Kidney (tissue), 14 donors: ENCODE results near the gene RNF144B. TPM values are rescaled to one million over a fixed set of nuclear protein-coding genes. Genes with fewer than 3 reads are reported as not detected.

Experiments
- DNase-seq, 5 donors: peaks; one replicate each; pipeline ENCODE4 v3.0.0-alpha.2; 2013 to 2020
- FAIRE-seq: peaks from 2 replicates; lab custom pipeline; 2012; peaks lifted over from hg19 to GRCh38; lab: Jason Lieb, UNC
- H3K27ac ChIP-seq, 2 donors: one replicate each; pipeline ENCODE4 v1.7.0; 2013; ENCODE audit warnings: low read depth in 2 of 2, low read length in 2 of 2, inconsistent platforms in 1 of 2
- H3K27me3 ChIP-seq: one replicate; pipeline ENCODE4 v1.7.1; 2013; ENCODE audit warnings: low read length, inconsistent platforms; ENCODE audit not compliant: control insufficient read depth, insufficient read depth
- H3K36me3 ChIP-seq, 3 donors: one replicate each; pipeline versions ENCODE4 v1.7.0 to v1.7.1; 2013; ENCODE audit warnings: low read length in 3 of 3, control low read depth in 1 of 3, inconsistent platforms in 1 of 3; ENCODE audit not compliant: insufficient read depth in 3 of 3, control insufficient read depth in 2 of 3
- H3K4me1 ChIP-seq, 3 donors: one replicate each; pipeline versions ENCODE4 v1.7.0 to v1.7.1; 2013; ENCODE audit warnings: low read length in 3 of 3, inconsistent platforms in 1 of 3, low read depth in 1 of 3; ENCODE audit not compliant: control insufficient read depth in 2 of 3, insufficient read depth in 2 of 3
- H3K4me3 ChIP-seq, 3 donors: one replicate each; pipeline versions ENCODE4 v1.7.0 to v1.8.1; 2013; ENCODE audit warnings: low read length in 3 of 3, control low read depth in 1 of 3, inconsistent platforms in 1 of 3
- H3K9ac ChIP-seq, 3 donors: one replicate each; pipeline versions ENCODE4 v1.7.0 to v1.7.1; 2013; ENCODE audit warnings: low read length in 3 of 3, control low read depth in 1 of 3, inconsistent platforms in 1 of 3
- H3K9me3 ChIP-seq, 3 donors: one replicate each; pipeline versions ENCODE4 v1.7.0 to v1.7.1; 2013; ENCODE audit warnings: low read length in 3 of 3, control low read depth in 1 of 3, inconsistent platforms in 1 of 3; ENCODE audit not compliant: control insufficient read depth in 2 of 3, insufficient read depth in 1 of 3
- intact Hi-C: fragments of 100-400 bp; cut with DNase I; formaldehyde crosslinking; loops from one replicate; pipeline ENCODE4 v1.11.1; 2022
- polyA plus RNA-seq: library from polyadenylated mRNA; stranded (reverse); fragments of 350-450 nt; fragmentation: Illumina TruSeq; extraction: RNeasy Lipid Tissue Mini Kit (QIAGEN cat#74804); gene quantifications from one replicate; pipeline ENCODE4 v1.2.3, GENCODE V29; 2014; ENCODE audit warnings: low read depth, low replicate concordance; ENCODE audit not compliant: insufficient read depth
- total RNA-seq: library from RNA; stranded (reverse); fragmentation: NEBNext Ultra II Directional; extraction: Animal tissue kit (Norgen Biotek cat#: 25700); gene quantifications from one replicate; pipeline ENCODE4 v1.2.1, GENCODE V29; 2021
- TF ChIP-seq, protein P1 (sequence below): IDR thresholded peaks from 3 replicates; pipeline ENCODE4 v1.5.1; 2012; ENCODE audit warnings: mild to moderate bottlenecking, moderate library complexity, borderline replicate concordance; ENCODE audit not compliant: insufficient read depth; ENCODE audit errors: extremely low read depth
- donor health status: control.
- donor health status: control.
- donor health status: control.
- donor health status: control.
- donor health status: control.
- donor health status: DM: yes; HTN: yes; CAD: no.
- donor health status: Normal renal cell carcinoma (clear cell type).

RNF144B gene
- total and polyA plus RNA-seq, 2 donors from 2014 or later = 9.4 to 153 TPM

DNA sequence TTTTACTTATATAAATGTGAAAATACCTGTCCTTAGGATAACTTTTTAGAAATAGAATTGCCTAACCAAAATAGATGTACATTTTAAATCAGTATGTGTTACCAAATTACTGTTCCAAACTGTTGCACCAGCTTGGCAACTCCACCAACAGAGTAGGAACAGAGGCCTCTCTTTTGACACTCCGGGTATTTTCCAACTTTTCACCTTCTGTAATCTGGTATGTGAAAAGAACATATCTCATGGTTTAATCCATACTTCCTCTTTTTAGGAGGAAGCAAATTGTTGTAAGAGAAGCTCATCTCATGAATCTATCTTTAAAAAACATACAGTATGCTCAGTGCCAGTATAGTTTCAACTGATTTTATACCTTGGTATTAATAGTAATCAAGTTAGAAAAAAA, 24.9 kb downstream of the RNF144B start:
- FAIRE-seq (no peak), DNase-seq (no peak)
- TF ChIP-seq, protein P1, sequence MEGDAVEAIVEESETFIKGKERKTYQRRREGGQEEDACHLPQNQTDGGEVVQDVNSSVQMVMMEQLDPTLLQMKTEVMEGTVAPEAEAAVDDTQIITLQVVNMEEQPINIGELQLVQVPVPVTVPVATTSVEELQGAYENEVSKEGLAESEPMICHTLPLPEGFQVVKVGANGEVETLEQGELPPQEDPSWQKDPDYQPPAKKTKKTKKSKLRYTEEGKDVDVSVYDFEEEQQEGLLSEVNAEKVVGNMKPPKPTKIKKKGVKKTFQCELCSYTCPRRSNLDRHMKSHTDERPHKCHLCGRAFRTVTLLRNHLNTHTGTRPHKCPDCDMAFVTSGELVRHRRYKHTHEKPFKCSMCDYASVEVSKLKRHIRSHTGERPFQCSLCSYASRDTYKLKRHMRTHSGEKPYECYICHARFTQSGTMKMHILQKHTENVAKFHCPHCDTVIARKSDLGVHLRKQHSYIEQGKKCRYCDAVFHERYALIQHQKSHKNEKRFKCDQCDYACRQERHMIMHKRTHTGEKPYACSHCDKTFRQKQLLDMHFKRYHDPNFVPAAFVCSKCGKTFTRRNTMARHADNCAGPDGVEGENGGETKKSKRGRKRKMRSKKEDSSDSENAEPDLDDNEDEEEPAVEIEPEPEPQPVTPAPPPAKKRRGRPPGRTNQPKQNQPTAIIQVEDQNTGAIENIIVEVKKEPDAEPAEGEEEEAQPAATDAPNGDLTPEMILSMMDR = no peak
- H3K27me3 ChIP-seq = no peaks in the 10 kb centered on the region
- H3K4me3 ChIP-seq = no peak overlapping the region
- no peaks in the 10 kb centered on the region for H3K36me3 ChIP-seq
- no peak overlapping the region for H3K9ac ChIP-seq
- peaks cover 2 to 6% (median 3%) of the 10 kb centered on the region in 3 donors for H3K4me1 ChIP-seq
- no peak overlapping the region for H3K27ac ChIP-seq
- H3K9me3 ChIP-seq = no peaks in the 10 kb centered on the region
- intact Hi-C loops = no loop called here

DNA sequence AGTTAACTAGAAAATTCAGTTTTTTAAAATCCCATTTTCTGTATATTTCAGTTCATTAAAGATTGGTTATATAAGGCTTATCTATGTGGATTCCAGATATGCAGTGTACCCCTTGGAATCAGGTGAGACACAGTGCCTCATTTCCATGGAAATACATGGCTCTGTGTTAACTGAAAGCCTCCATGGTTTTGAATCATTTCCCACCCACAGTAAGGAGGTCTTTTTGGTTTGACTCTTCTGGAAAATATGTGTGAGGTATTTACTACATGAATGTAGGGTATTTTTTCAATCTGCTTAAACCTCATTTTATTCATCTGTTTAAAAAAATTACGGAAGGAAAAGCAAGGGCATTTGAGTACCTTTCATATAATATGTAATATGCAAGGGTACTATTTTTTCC, 25.5 kb downstream of the RNF144B start:
- peaks cover 2 to 6% (median 3%) of the 10 kb centered on the region in 3 donors for H3K4me1 ChIP-seq
- no peak overlapping the region for H3K27ac ChIP-seq
- no peak overlapping the region for H3K9ac ChIP-seq
- no peaks in the 10 kb centered on the region for H3K27me3 ChIP-seq
- intact Hi-C loops = no loop called here
- H3K4me3 ChIP-seq = no peak overlapping the region
- FAIRE-seq = no peak
- no peak for DNase-seq
- no peaks in the 10 kb centered on the region for H3K9me3 ChIP-seq
- TF ChIP-seq, protein P1 = no peak
- H3K36me3 ChIP-seq = no peaks in the 10 kb centered on the region

DNA sequence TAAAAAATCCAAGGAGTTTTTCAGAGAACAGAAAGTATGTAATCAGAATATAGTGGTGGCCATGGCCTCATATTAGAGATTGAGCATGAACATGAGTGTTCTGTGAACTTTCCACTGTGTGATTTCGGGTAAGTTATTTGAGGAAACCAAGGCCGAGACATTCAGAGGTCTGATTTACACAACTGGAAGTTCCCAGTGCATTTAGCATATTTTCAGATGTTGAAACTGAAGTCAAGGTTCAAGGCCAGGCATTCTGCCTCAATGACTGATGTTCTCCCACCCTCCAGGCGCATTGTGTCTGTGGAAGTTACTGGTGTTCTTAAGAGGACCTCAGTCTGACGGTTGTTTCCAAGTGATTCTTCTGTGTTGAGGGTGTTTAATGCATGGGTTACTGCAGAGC, 26.2 kb downstream of the RNF144B start:
- Histone ChIP-seq H3K4me3 (no peak overlapping the region), H3K27ac (no peak overlapping the region), H3K9ac (no peak overlapping the region), H3K4me1 (peaks cover 2 to 6% (median 3%) of the 10 kb centered on the region in 3 donors), H3K9me3 (no peaks in the 10 kb centered on the region), H3K27me3 (no peaks in the 10 kb centered on the region), H3K36me3 (no peaks in the 10 kb centered on the region)
- TF ChIP-seq, protein P1 = no peak
- intact Hi-C loops = no loop called here
- DNase-seq = no peak
- no peak for FAIRE-seq

- FAIRE-seq (no peak), DNase-seq (no peak)
- Histone ChIP-seq H3K9ac (no peak overlapping the region), H3K27ac (no peak overlapping the region), H3K4me1 (peaks cover 2 to 6% (median 3%) of the 10 kb centered on the region in 3 donors), H3K9me3 (no peaks in the 10 kb centered on the region), H3K36me3 (no peaks in the 10 kb centered on the region), H3K27me3 (no peaks in the 10 kb centered on the region), H3K4me3 (no peak overlapping the region)
- intact Hi-C loops = no loop called here
- TF ChIP-seq, protein P1 = no peak
Measured at GRCh38 chr6:18414116-18414515, 27.0 kb downstream of the RNF144B start.
